HG02840 (cell line): Measurements from ENCODE around the gene CIT.
"Not testable (repeated sequence)": the region's sequence is repeated elsewhere in the genome, so short reads cannot be mapped to it uniquely, and the experiment has no call there.

Experiments used
- ATAC-seq: cut with Tn5 transposase; IDR thresholded peaks from one replicate; pipeline ENCODE4 v1.9.1; 2021; ENCODE audit warnings: mild to moderate bottlenecking, moderate library complexity, moderate number of reproducible peaks; ENCODE audit not compliant: unreplicated experiment, low FRiP score

Gene CIT

GRCh38 chr12:119660076-119660475 lies 217.0 kb downstream of the CIT start:
- ATAC-seq, result no peak

- ATAC-seq, result no peak
Measured at GRCh38 chr12:119659289-119659897, 217.7 kb downstream of the CIT start.

- ATAC-seq, result not testable (repeated sequence)
Measured at GRCh38 chr12:119658166-119658565, 219.0 kb downstream of the CIT start.

- not testable (repeated sequence) for ATAC-seq
Measured at GRCh38 chr12:119657001-119657400, 220.1 kb downstream of the CIT start.

GRCh38 chr12:119652665-119653064 lies 224.5 kb downstream of the CIT start:
- ATAC-seq, result no peak

- no peak for ATAC-seq
Measured at GRCh38 chr12:119649202-119649808, 227.8 kb downstream of the CIT start.

- ATAC-seq, result no peak
Measured at GRCh38 chr12:119645535-119646059, 231.5 kb downstream of the CIT start.

GRCh38 chr12:119644930-119645329 lies 232.2 kb downstream of the CIT start:
- no peak for ATAC-seq

GRCh38 chr12:119642986-119643385 lies 234.1 kb downstream of the CIT start:
- ATAC-seq, result no peak
